ENCODE measurements around the gene ENOX1.

Gene ENOX1

GRCh38 chr13:43784496-43784895, 2.3 kb downstream of the ENOX1 start:
- H3K4me3 ChIP-seq (ENCODE audit: insufficient read depth in 1 of 2, low read depth in 1 of 2, low read length in 2 of 2) = peak overlapping the region in 1 of 2 experiments; percentile 87
- no peaks in the 10 kb centered on the region for H3K27me3 ChIP-seq (ENCODE audit: control insufficient read depth in 1 of 2, insufficient read depth in 1 of 2, low read length in 2 of 2)
- H3K36me3 ChIP-seq (ENCODE audit: control insufficient read depth in 1 of 2, insufficient read depth in 2 of 2, low read depth in 1 of 2, low read length in 2 of 2) = no peaks in the 10 kb centered on the region
- H2AK5ac ChIP-seq (ENCODE audit: low read length, severe bottlenecking) = no peak overlapping the region
- H2BK15ac ChIP-seq (ENCODE audit: low read depth, poor library complexity, severe bottlenecking) = no peak overlapping the region
- H2BK5ac ChIP-seq (ENCODE audit: low read depth, low read length, poor library complexity, severe bottlenecking) = no peak overlapping the region
- H3K27ac ChIP-seq (ENCODE audit: low read length, poor library complexity, severe bottlenecking) = no peak overlapping the region
- H3K9me3 ChIP-seq (ENCODE audit: control insufficient read depth, low read length) = no peaks in the 10 kb centered on the region
- peak overlapping the region; percentile 87 for H3K9ac ChIP-seq (ENCODE audit: low read length)
- H3K23ac ChIP-seq (ENCODE audit: low read length in 2 of 2) = no peak overlapping the region
- H4K8ac ChIP-seq (ENCODE audit: low read length) = no peak overlapping the region
- H3K14ac ChIP-seq (ENCODE audit: low read length in 2 of 2) = no peak overlapping the region
- H2AFZ ChIP-seq (ENCODE audit: low read depth, low read length) = no peak overlapping the region
- no peak overlapping the region for H2BK120ac ChIP-seq (ENCODE audit: low read depth, low read length)
- no peak for DNase-seq
- H3K4me2 ChIP-seq (ENCODE audit: low read length, poor library complexity, severe bottlenecking) = no peak overlapping the region
- H3K4me1 ChIP-seq (ENCODE audit: control insufficient read depth, insufficient read depth, low read depth, low read length) = peaks cover 21% of the 10 kb centered on the region
- no peak overlapping the region for H3K4ac ChIP-seq (ENCODE audit: low read depth in 1 of 2, low read length in 2 of 2)
- no peaks in the 10 kb centered on the region for H3K79me1 ChIP-seq (replicated peaks; ENCODE audit: low read length, poor library complexity, severe bottlenecking)
- no CpG with 5 or more reads among the region's 1 CpG for WGBS
- no peak overlapping the region for H2BK12ac ChIP-seq (ENCODE audit: low read length in 2 of 2)
- no peak overlapping the region for H3K18ac ChIP-seq (ENCODE audit: low read depth in 1 of 2, low read length in 2 of 2)
- H4K91ac ChIP-seq (ENCODE audit: low read length) = no peak overlapping the region

GRCh38 chr13:43783820-43784219, 3.0 kb downstream of the ENOX1 start:
- H3K27ac ChIP-seq (ENCODE audit: low read length, poor library complexity, severe bottlenecking) = no peak overlapping the region
- H3K23ac ChIP-seq (ENCODE audit: low read length in 2 of 2) = no peak overlapping the region
- H2BK15ac ChIP-seq (ENCODE audit: low read depth, poor library complexity, severe bottlenecking) = no peak overlapping the region
- H3K79me1 ChIP-seq (replicated peaks; ENCODE audit: low read length, poor library complexity, severe bottlenecking) = no peaks in the 10 kb centered on the region
- H3K36me3 ChIP-seq (ENCODE audit: control insufficient read depth in 1 of 2, insufficient read depth in 2 of 2, low read depth in 1 of 2, low read length in 2 of 2) = no peaks in the 10 kb centered on the region
- H3K14ac ChIP-seq (ENCODE audit: low read length in 2 of 2) = no peak overlapping the region
- no peak overlapping the region for H2AK5ac ChIP-seq (ENCODE audit: low read length, severe bottlenecking)
- H3K9ac ChIP-seq (ENCODE audit: low read length) = peak overlapping the region; percentile 87
- no peak overlapping the region for H4K8ac ChIP-seq (ENCODE audit: low read length)
- no peak overlapping the region for H2BK5ac ChIP-seq (ENCODE audit: low read depth, low read length, poor library complexity, severe bottlenecking)
- no CpG with 5 or more reads among the region's 2 CpGs for WGBS
- no peaks in the 10 kb centered on the region for H3K9me3 ChIP-seq (ENCODE audit: control insufficient read depth, low read length)
- peak; percentile 84 for DNase-seq
- H3K4me2 ChIP-seq (ENCODE audit: low read length, poor library complexity, severe bottlenecking) = no peak overlapping the region
- H2BK12ac ChIP-seq (ENCODE audit: low read length in 2 of 2) = no peak overlapping the region
- no peak overlapping the region for H3K4ac ChIP-seq (ENCODE audit: low read depth in 1 of 2, low read length in 2 of 2)
- peaks cover 21% of the 10 kb centered on the region for H3K4me1 ChIP-seq (ENCODE audit: control insufficient read depth, insufficient read depth, low read depth, low read length)
- H2AFZ ChIP-seq (ENCODE audit: low read depth, low read length) = no peak overlapping the region
- H2BK120ac ChIP-seq (ENCODE audit: low read depth, low read length) = no peak overlapping the region
- H3K27me3 ChIP-seq (ENCODE audit: control insufficient read depth in 1 of 2, insufficient read depth in 1 of 2, low read length in 2 of 2) = no peaks in the 10 kb centered on the region
- H3K4me3 ChIP-seq (ENCODE audit: insufficient read depth in 1 of 2, low read depth in 1 of 2, low read length in 2 of 2) = no peak overlapping the region
- no peak overlapping the region for H4K91ac ChIP-seq (ENCODE audit: low read length)
- no peak overlapping the region for H3K18ac ChIP-seq (ENCODE audit: low read depth in 1 of 2, low read length in 2 of 2)

GRCh38 chr13:43782686-43783085, 4.1 kb downstream of the ENOX1 start:
- Histone ChIP-seq H2BK5ac (ENCODE audit: low read depth, low read length, poor library complexity, severe bottlenecking) (no peak overlapping the region), H3K36me3 (ENCODE audit: control insufficient read depth in 1 of 2, insufficient read depth in 2 of 2, low read depth in 1 of 2, low read length in 2 of 2) (no peaks in the 10 kb centered on the region), H3K23ac (ENCODE audit: low read length in 2 of 2) (no peak overlapping the region), H3K79me1 (replicated peaks; ENCODE audit: low read length, poor library complexity, severe bottlenecking) (no peaks in the 10 kb centered on the region), H2BK120ac (ENCODE audit: low read depth, low read length) (no peak overlapping the region), H2BK15ac (ENCODE audit: low read depth, poor library complexity, severe bottlenecking) (no peak overlapping the region), H3K27me3 (ENCODE audit: control insufficient read depth in 1 of 2, insufficient read depth in 1 of 2, low read length in 2 of 2) (no peaks in the 10 kb centered on the region), H3K14ac (ENCODE audit: low read length in 2 of 2) (no peak overlapping the region), H2AFZ (ENCODE audit: low read depth, low read length) (no peak overlapping the region), H3K9me3 (ENCODE audit: control insufficient read depth, low read length) (no peaks in the 10 kb centered on the region), H2AK5ac (ENCODE audit: low read length, severe bottlenecking) (no peak overlapping the region), H3K9ac (ENCODE audit: low read length) (no peak overlapping the region), H3K18ac (ENCODE audit: low read depth in 1 of 2, low read length in 2 of 2) (no peak overlapping the region), H4K91ac (ENCODE audit: low read length) (no peak overlapping the region), H4K8ac (ENCODE audit: low read length) (no peak overlapping the region), H3K4me1 (ENCODE audit: control insufficient read depth, insufficient read depth, low read depth, low read length) (peaks cover 21% of the 10 kb centered on the region), H3K27ac (ENCODE audit: low read length, poor library complexity, severe bottlenecking) (no peak overlapping the region), H3K4ac (ENCODE audit: low read depth in 1 of 2, low read length in 2 of 2) (no peak overlapping the region), H3K4me2 (ENCODE audit: low read length, poor library complexity, severe bottlenecking) (no peak overlapping the region), H2BK12ac (ENCODE audit: low read length in 2 of 2) (no peak overlapping the region), H3K4me3 (ENCODE audit: insufficient read depth in 1 of 2, low read depth in 1 of 2, low read length in 2 of 2) (no peak overlapping the region)
- DNase-seq = no peak
- WGBS = no CpG with 5 or more reads among the region's 1 CpG

- no peak overlapping the region for H2BK15ac ChIP-seq (ENCODE audit: low read depth, poor library complexity, severe bottlenecking)
- no peak overlapping the region for H3K23ac ChIP-seq (ENCODE audit: low read length in 2 of 2)
- no peaks in the 10 kb centered on the region for H3K9me3 ChIP-seq (ENCODE audit: control insufficient read depth, low read length)
- no peak overlapping the region for H3K18ac ChIP-seq (ENCODE audit: low read depth in 1 of 2, low read length in 2 of 2)
- no peak overlapping the region for H3K4ac ChIP-seq (ENCODE audit: low read depth in 1 of 2, low read length in 2 of 2)
- H3K36me3 ChIP-seq (ENCODE audit: control insufficient read depth in 1 of 2, insufficient read depth in 2 of 2, low read depth in 1 of 2, low read length in 2 of 2) = no peaks in the 10 kb centered on the region
- H2AFZ ChIP-seq (ENCODE audit: low read depth, low read length) = no peak overlapping the region
- H2BK12ac ChIP-seq (ENCODE audit: low read length in 2 of 2) = no peak overlapping the region
- H3K4me1 ChIP-seq (ENCODE audit: control insufficient read depth, insufficient read depth, low read depth, low read length) = peaks cover 6% of the 10 kb centered on the region
- no peak overlapping the region for H3K14ac ChIP-seq (ENCODE audit: low read length in 2 of 2)
- H3K4me2 ChIP-seq (ENCODE audit: low read length, poor library complexity, severe bottlenecking) = no peak overlapping the region
- no peak overlapping the region for H2BK5ac ChIP-seq (ENCODE audit: low read depth, low read length, poor library complexity, severe bottlenecking)
- no peaks in the 10 kb centered on the region for H3K79me1 ChIP-seq (replicated peaks; ENCODE audit: low read length, poor library complexity, severe bottlenecking)
- no peaks in the 10 kb centered on the region for H3K27me3 ChIP-seq (ENCODE audit: control insufficient read depth in 1 of 2, insufficient read depth in 1 of 2, low read length in 2 of 2)
- H3K4me3 ChIP-seq (ENCODE audit: insufficient read depth in 1 of 2, low read depth in 1 of 2, low read length in 2 of 2) = no peak overlapping the region
- no peak for DNase-seq
- no peak overlapping the region for H2BK120ac ChIP-seq (ENCODE audit: low read depth, low read length)
- H4K8ac ChIP-seq (ENCODE audit: low read length) = no peak overlapping the region
- no peak overlapping the region for H2AK5ac ChIP-seq (ENCODE audit: low read length, severe bottlenecking)
- H3K27ac ChIP-seq (ENCODE audit: low read length, poor library complexity, severe bottlenecking) = no peak overlapping the region
- H3K9ac ChIP-seq (ENCODE audit: low read length) = no peak overlapping the region
- no peak overlapping the region for H4K91ac ChIP-seq (ENCODE audit: low read length)
Measured at GRCh38 chr13:43780666-43781065, 6.1 kb downstream of the ENOX1 start.

Measured in mesenchymal stem cell (in vitro differentiated cells and primary cell).